H1 (cell line): ENCODE results near the gene ADAMTS20. TPM values are rescaled to one million over a fixed set of nuclear protein-coding genes. Genes with fewer than 3 reads are reported as not detected.

Source experiments
- CTCF ChIA-PET: fragments of 300-600 bp; sonication (Branson Sonifier 250); formaldehyde crosslinking; loops from one replicate; lab custom pipeline; 2021; ENCODE audit not compliant: partially characterized antibody; lab: Charles Lee
- POLR2A ChIA-PET: fragments of 300-600 bp; sonication (Branson Sonifier 250); formaldehyde crosslinking; loops from one replicate; lab custom pipeline; 2021; ENCODE audit warnings: inconsistent platforms; ENCODE audit not compliant: partially characterized antibody; lab: Charles Lee
- DNase-seq, 2 experiments: peaks; one replicate each; pipeline versions ENCODE4 v3.0.0 to v3.0.0-alpha.2; 2010 to 2022; ENCODE audit warnings: low spot score in 2 of 2, low read depth in 1 of 2, mixed read lengths in 1 of 2
- FAIRE-seq: peaks from 2 replicates; lab custom pipeline; 2011; peaks lifted over from hg19 to GRCh38; lab: Jason Lieb, UNC
- H2AFZ ChIP-seq: 2 replicates; pipeline ENCODE4 v1.8.1; 2012; ENCODE audit warnings: low read length, inconsistent platforms
- H2AK5ac ChIP-seq: 2 replicates; pipeline ENCODE4 v1.6.1; 2013; ENCODE audit warnings: low read depth, low read length
- H2BK120ac ChIP-seq: replicated peaks from 2 replicates; pipeline ENCODE3; 2013; ENCODE audit warnings: low read depth, low read length, inconsistent platforms
- H2BK12ac ChIP-seq: 2 replicates; pipeline ENCODE4 v1.6.1; 2013; ENCODE audit warnings: low read depth, low read length
- H2BK15ac ChIP-seq: 2 replicates; pipeline ENCODE4 v1.6.1; 2013; ENCODE audit warnings: low read length
- H2BK20ac ChIP-seq: 2 replicates; pipeline ENCODE4 v1.6.1; 2013; ENCODE audit warnings: low read length
- H2BK5ac ChIP-seq: 2 replicates; pipeline ENCODE4 v1.6.1; 2013; ENCODE audit warnings: low read depth, low read length
- H3K14ac ChIP-seq: 2 replicates; pipeline ENCODE4 v1.6.1; 2013; ENCODE audit warnings: inconsistent platforms; ENCODE audit not compliant: insufficient read length
- H3K18ac ChIP-seq: 2 replicates; pipeline ENCODE4 v1.6.1; 2013; ENCODE audit warnings: low read length; ENCODE audit errors: extremely low read depth
- H3K23ac ChIP-seq: 2 replicates; pipeline ENCODE4 v1.6.1; 2013; ENCODE audit warnings: inconsistent platforms; ENCODE audit not compliant: insufficient read length
- H3K23me2 ChIP-seq: 2 replicates; pipeline ENCODE4 v1.6.1; 2013; ENCODE audit warnings: low read depth, low read length
- H3K27ac ChIP-seq: 2 replicates; pipeline ENCODE4 v1.6.1; 2011; ENCODE audit warnings: low read depth, low read length, inconsistent platforms
- H3K27me3 ChIP-seq, 4 experiments: replicated peaks in 1 of 4; 1 replicate in 1 of 4; 2 replicates in 3 of 4; pipeline versions ENCODE4 v1.6.1 to v1.8.1; 2011 to 2013; ENCODE audit warnings: low read length in 3 of 4, mild to moderate bottlenecking in 3 of 4, inconsistent platforms in 2 of 4, mixed read lengths in 2 of 4, moderate library complexity in 1 of 4; ENCODE audit not compliant: control insufficient read depth in 3 of 4, insufficient read depth in 3 of 4; ENCODE audit errors: extremely low read depth in 1 of 4
- H3K36me3 ChIP-seq, 4 experiments: 2 replicates each; pipeline versions ENCODE4 v1.6.1 to v1.8.1; 2011 to 2013; ENCODE audit warnings: mild to moderate bottlenecking in 4 of 4, low read length in 3 of 4, moderate library complexity in 2 of 4, control low read depth in 1 of 4, inconsistent platforms in 1 of 4; ENCODE audit not compliant: insufficient read depth in 4 of 4, control insufficient read depth in 2 of 4
- H3K4ac ChIP-seq: replicated peaks from 2 replicates; pipeline ENCODE3; 2013; ENCODE audit warnings: low read length, low read depth, mixed read lengths, inconsistent platforms; ENCODE audit not compliant: insufficient read length
- H3K4me1 ChIP-seq, 4 experiments: replicated peaks in 1 of 4; 1 replicate in 1 of 4; 2 replicates in 3 of 4; pipeline versions ENCODE4 v1.6.1 to v1.8.1; 2011 to 2013; ENCODE audit warnings: low read length in 3 of 4, inconsistent platforms in 2 of 4, mixed read lengths in 1 of 4; ENCODE audit not compliant: insufficient read depth in 4 of 4, control insufficient read depth in 3 of 4
- H3K4me2 ChIP-seq, 2 experiments: 2 replicates each; pipeline versions ENCODE4 v1.6.1 to v1.8.1; 2011 to 2013; ENCODE audit warnings: low read depth in 2 of 2, low read length in 2 of 2, control low read depth in 1 of 2, inconsistent platforms in 1 of 2, mild to moderate bottlenecking in 1 of 2; ENCODE audit not compliant: insufficient read depth in 1 of 2
- H3K4me3 ChIP-seq, 4 experiments: fragments of 200-600, 300-600 bp in 1 of 4; sonication (generic), shearing (Covaris generic), sonication (Bioruptor Twin) in 1 of 4; 2 replicates each; pipeline versions ENCODE4 v1.5.1 to v1.8.1; 2011 to 2016; ENCODE audit warnings: low read length in 4 of 4, low read depth in 3 of 4, control low read depth in 2 of 4, inconsistent platforms in 2 of 4, mild to moderate bottlenecking in 2 of 4, mixed read lengths in 1 of 4, moderate library complexity in 1 of 4; ENCODE audit not compliant: insufficient read depth in 2 of 4; ENCODE audit errors: extremely low read depth in 1 of 4
- H3K56ac ChIP-seq: replicated peaks from 2 replicates; pipeline ENCODE3; 2013; ENCODE audit warnings: low read depth, mild to moderate bottlenecking, mixed read lengths, low read length, inconsistent platforms; ENCODE audit not compliant: insufficient read length
- H3K79me1 ChIP-seq: 2 replicates; pipeline ENCODE4 v1.6.1; 2013; ENCODE audit warnings: low read depth, low read length, control low read depth
- H3K79me2 ChIP-seq, 2 experiments: 2 replicates each; pipeline versions ENCODE4 v1.6.1 to v1.8.1; 2012 to 2013; ENCODE audit warnings: low read length in 2 of 2, mild to moderate bottlenecking in 2 of 2, inconsistent platforms in 1 of 2; ENCODE audit not compliant: insufficient read depth in 2 of 2, control insufficient read depth in 1 of 2
- H3K9ac ChIP-seq, 4 experiments: replicated peaks in 1 of 4; 1 replicate in 1 of 4; 2 replicates in 3 of 4; pipeline versions ENCODE4 v1.6.1 to v1.8.1; 2011 to 2013; ENCODE audit warnings: low read depth in 3 of 4, low read length in 3 of 4, control low read depth in 2 of 4, mild to moderate bottlenecking in 2 of 4, moderate library complexity in 2 of 4, inconsistent platforms in 1 of 4; ENCODE audit errors: extremely low read depth in 1 of 4
- H3K9me3 ChIP-seq, 2 experiments: 2 replicates each; pipeline versions ENCODE4 v1.6.1 to v1.8.1; 2012 to 2013; ENCODE audit warnings: mild to moderate bottlenecking in 2 of 2, moderate library complexity in 2 of 2, control low read depth in 1 of 2, inconsistent platforms in 1 of 2, low read depth in 1 of 2, low read length in 1 of 2, mixed read lengths in 1 of 2; ENCODE audit not compliant: insufficient read depth in 2 of 2
- H4K20me1 ChIP-seq, 2 experiments: replicated peaks in 1 of 2; 2 replicates each; pipeline versions ENCODE3 to v1.8.1; 2011 to 2013; ENCODE audit warnings: inconsistent platforms in 2 of 2, low read length in 2 of 2, mild to moderate bottlenecking in 1 of 2; ENCODE audit not compliant: insufficient read depth in 2 of 2, control insufficient read depth in 1 of 2
- H4K5ac ChIP-seq: 2 replicates; pipeline ENCODE4 v1.6.1; 2013; ENCODE audit warnings: low read length, low read depth, mixed read lengths, inconsistent platforms; ENCODE audit not compliant: insufficient read length
- H4K8ac ChIP-seq: 2 replicates; pipeline ENCODE4 v1.8.0; 2013; ENCODE audit warnings: mild to moderate bottlenecking, moderate library complexity, low read length, inconsistent platforms; ENCODE audit not compliant: insufficient read depth; ENCODE audit errors: extremely low read depth
- H4K91ac ChIP-seq: replicated peaks from 2 replicates; pipeline ENCODE3; 2013; ENCODE audit warnings: low read length, mixed read lengths, inconsistent platforms; ENCODE audit not compliant: insufficient read length
- ATF2 ChIP-seq: IDR thresholded peaks from 2 replicates; pipeline ENCODE4 v1.6.1; 2012; ENCODE audit warnings: low read length, inconsistent platforms
- BCL11A ChIP-seq, 2 experiments: IDR thresholded peaks; one replicate each; pipeline ENCODE4 v1.6.1; 2011; ENCODE audit warnings: low read depth in 2 of 2, low read length in 2 of 2, mild to moderate bottlenecking in 2 of 2
- CBX8 ChIP-seq: fragments of 300-800, 300-1000 bp; sonication (generic); IDR thresholded peaks from 2 replicates; pipeline ENCODE4 v1.7.1; 2016; ENCODE audit warnings: low read depth, low read length, borderline replicate concordance
- CEBPB ChIP-seq: IDR thresholded peaks from 2 replicates; pipeline ENCODE4 v1.6.1; 2012; ENCODE audit warnings: low read depth, low read length
- EP300 ChIP-seq, 2 experiments: IDR thresholded peaks; 1 replicate in 1 of 2; 2 replicates in 1 of 2; pipeline ENCODE4 v1.6.1; 2011 to 2012; ENCODE audit warnings: low read depth in 2 of 2, low read length in 2 of 2, mild to moderate bottlenecking in 2 of 2, borderline replicate concordance in 1 of 2, inconsistent platforms in 1 of 2, moderate library complexity in 1 of 2
- MAFK ChIP-seq: IDR thresholded peaks from 2 replicates; pipeline ENCODE4 v1.6.1; 2012; ENCODE audit warnings: low read depth, mild to moderate bottlenecking, improper control_type of control experiment, low read length
- NANOG ChIP-seq: IDR thresholded peaks from 2 replicates; pipeline ENCODE4 v1.6.1; 2011; ENCODE audit warnings: low read length, low read depth, mild to moderate bottlenecking, inconsistent platforms; ENCODE audit not compliant: insufficient read depth, poor library complexity, severe bottlenecking
- RFX5 ChIP-seq: IDR thresholded peaks from 2 replicates; pipeline ENCODE4 v1.6.1; 2011; ENCODE audit warnings: low read depth, low read length, improper control_type of control experiment, borderline replicate concordance
- SRF ChIP-seq: IDR thresholded peaks from 2 replicates; pipeline ENCODE4 v1.6.1; 2011; ENCODE audit warnings: mild to moderate bottlenecking, low read depth, low read length, moderate library complexity
- SUZ12 ChIP-seq: fragments of 200-600 bp; sonication (generic); IDR thresholded peaks from 2 replicates; pipeline ENCODE4 v1.6.1; 2012; ENCODE audit warnings: mild to moderate bottlenecking, inconsistent platforms, low read length, moderate library complexity, mixed read lengths
- TCF12 ChIP-seq: IDR thresholded peaks from 2 replicates; pipeline ENCODE4 v1.6.1; 2011; ENCODE audit warnings: low read depth, mild to moderate bottlenecking, low read length
- YY1 ChIP-seq: IDR thresholded peaks from 2 replicates; pipeline ENCODE4 v1.6.1; 2011; ENCODE audit warnings: low read depth, mild to moderate bottlenecking, low read length
- WGBS, 2 experiments: shearing (Covaris generic) in 1 of 2; methylation state at CpG; one replicate each; pipeline versions ENCODE4 v1.1.6 to v1.1.7; 2013 to 2015; ENCODE audit warnings: low lambda C conversion rate in 2 of 2, mixed read lengths in 2 of 2, inconsistent platforms in 1 of 2, low coverage in 1 of 2, missing lambda C conversion rate in 1 of 2; ENCODE audit not compliant: insufficient replicate concordance in 2 of 2, insufficient coverage in 1 of 2, insufficient read length in 1 of 2; ENCODE audit errors: extremely low coverage in 1 of 2, missing lambda C conversion rate in 1 of 2; 5-methylcytosine and 5-hydroxymethylcytosine counted together
- polyA plus RNA-seq, 7 experiments: library from polyadenylated mRNA; depleted of rRNA in 3 of 7; stranded (reverse) in 5 of 7; unstranded in 2 of 7; fragments of >200 nt in 5 of 7; fragments of 200-250 nt in 2 of 7; gene quantifications; 1 replicate in 5 of 7; 2 replicates in 1 of 7; 4 replicates in 1 of 7; pipeline versions ENCODE4 v1.2.1 to v1.2.3, GENCODE V29; 2011 to 2013; ENCODE audit warnings: missing spikeins in 2 of 7, mixed read lengths in 2 of 7
- total RNA-seq: library from RNA; stranded (reverse); fragmentation: NEBNext Ultra II Directional; extraction: Animal tissue kit (Norgen Biotek cat#: 25700); gene quantifications from 2 replicates; pipeline ENCODE4 v1.2.1, GENCODE V29; 2021

Gene ADAMTS20
- total and polyA plus RNA-seq, 2 of the 8 experiments (the other 6 are each of a cell fraction or from before 2014, with no cell fraction given), result 2.9 to 5.1 TPM

- no peak overlapping the region for H4K8ac ChIP-seq
- H2AK5ac ChIP-seq, result no peak overlapping the region
- ChIA-PET POLR2A (no interaction called here), CTCF (interaction anchor here (0.6 kb wide), 1 partner anchor 39 kb away, joined by 3 read pairs; no protein-coding TSS in a partner anchor)
- no peak overlapping the region for H3K4ac ChIP-seq
- H2BK5ac ChIP-seq, result no peak overlapping the region
- no peak overlapping the region for H4K5ac ChIP-seq
- H3K79me1 ChIP-seq, result no peaks in the 10 kb centered on the region
- no peak for DNase-seq
- FAIRE-seq, result no peak
- H3K27ac ChIP-seq, result no peak overlapping the region
- H4K20me1 ChIP-seq, result no peaks in the 10 kb centered on the region
- H3K14ac ChIP-seq, result no peak overlapping the region
- WGBS, 2 experiments, result 89% methylated on average over 7 of the region's 7 CpGs; no CpG with 5 or more reads in 1 of the 2 experiments
- H4K91ac ChIP-seq, result no peak overlapping the region
- H3K23me2 ChIP-seq, result no peaks in the 10 kb centered on the region
- H3K79me2 ChIP-seq, result no peaks in the 10 kb centered on the region
- H3K9me3 ChIP-seq, result no peaks in the 10 kb centered on the region
- no peak overlapping the region for H3K18ac ChIP-seq
- no peaks in the 10 kb centered on the region for H3K36me3 ChIP-seq
- H3K27me3 ChIP-seq, result no peaks in the 10 kb centered on the region
- H3K56ac ChIP-seq, result no peak overlapping the region
- H2BK15ac ChIP-seq, result no peak overlapping the region
- H2BK12ac ChIP-seq, result no peak overlapping the region
- no peak overlapping the region for H3K9ac ChIP-seq
- H3K4me1 ChIP-seq, result no peaks in the 10 kb centered on the region
- no peak overlapping the region for H2BK20ac ChIP-seq
- H3K23ac ChIP-seq, result no peak overlapping the region
- H2AFZ ChIP-seq, result 0 out of 2 replicates have a peak overlapping the region, but pooled peaks have one; percentile 16
- no peak overlapping the region for H3K4me2 ChIP-seq
- H3K4me3 ChIP-seq, result no peak overlapping the region
- no peak overlapping the region for H2BK120ac ChIP-seq
- TF ChIP-seq MAFK (no peak), CEBPB (no peak), NANOG (no peak), EP300 (IDR thresholded peaks at IDR 0.05; ENCODE audit: borderline replicate concordance in 1 of 2, low read depth in 2 of 2, low read length in 2 of 2) (no peak), YY1 (no peak), RFX5 (no peak), ATF2 (no peak), SUZ12 (no peak), BCL11A (IDR thresholded peaks at IDR 0.05; ENCODE audit: low read depth in 2 of 2, low read length in 2 of 2) (no peak), TCF12 (no peak), CBX8 (no peak), SRF (no peak)
These were observed 34.7 kb upstream of the ADAMTS20 start for GRCh38 chr12:43586646-43587245.
